HepG2 (cell line): ENCODE results near the gene DDX17. TPM values are rescaled to one million over a fixed set of nuclear protein-coding genes. Genes with fewer than 3 reads are reported as not detected.

Experiments
- AGO1 ChIP-seq: fragments of 200-400 bp; formaldehyde crosslinking; IDR thresholded peaks from 2 replicates; pipeline ENCODE4 v1.6.1; 2017; ENCODE audit warnings: mild to moderate bottlenecking, low read depth, low read length, moderate library complexity; ENCODE audit not compliant: poor library complexity, severe bottlenecking
- BORCS8-MEF2B ChIP-seq: sonication (generic); formaldehyde crosslinking; IDR thresholded peaks from 2 replicates; pipeline ENCODE4 v1.8.0; 2022; ENCODE audit warnings: mild to moderate bottlenecking, missing genetic modification reagents
- CBX5 ChIP-seq: sonication (generic); formaldehyde crosslinking; IDR thresholded peaks from 2 replicates; pipeline ENCODE4 v1.4.0; 2020; ENCODE audit warnings: missing genetic modification reagents, borderline replicate concordance
- FOXA1 ChIP-seq, 2 experiments: fragments of 450-650 bp in 1 of 2; sonication (generic) in 1 of 2; formaldehyde crosslinking in 1 of 2; IDR thresholded peaks; 2 replicates each; pipeline versions ENCODE4 v1.4.0 to v1.6.1; 2016 to 2020; ENCODE audit warnings: missing genetic modification reagents in 1 of 2
- HES4 ChIP-seq: sonication (generic); formaldehyde crosslinking; IDR thresholded peaks from 2 replicates; pipeline ENCODE4 v1.9.0; 2021; ENCODE audit warnings: mild to moderate bottlenecking, missing genetic modification reagents, borderline replicate concordance
- KAT8 ChIP-seq: IDR thresholded peaks from 2 replicates; pipeline ENCODE4 v1.6.1; 2016; ENCODE audit warnings: missing genetic modification reagents, missing compliant biosample characterization
- MXD4 ChIP-seq: IDR thresholded peaks from 2 replicates; pipeline ENCODE4 v1.6.1; 2016; ENCODE audit warnings: mild to moderate bottlenecking, missing biosample characterization, missing genetic modification reagents
- NRL ChIP-seq: sonication (generic); formaldehyde crosslinking; IDR thresholded peaks from 2 replicates; pipeline ENCODE4 v1.5.0; 2020; ENCODE audit warnings: missing genetic modification reagents, mild to moderate bottlenecking, moderate library complexity, borderline replicate concordance
- SMAD3 ChIP-seq: sonication (generic); formaldehyde crosslinking; IDR thresholded peaks from 2 replicates; pipeline ENCODE4 v1.4.0; 2020; ENCODE audit warnings: missing genetic modification reagents
- SRY ChIP-seq: sonication (generic); formaldehyde crosslinking; IDR thresholded peaks from 2 replicates; pipeline ENCODE4 v1.8.0; 2022; ENCODE audit warnings: mild to moderate bottlenecking, missing genetic modification reagents
- TOPORS ChIP-seq: sonication (generic); formaldehyde crosslinking; IDR thresholded peaks from 2 replicates; pipeline ENCODE4 v1.8.0; 2023; ENCODE audit warnings: mild to moderate bottlenecking, missing genetic modification reagents
- U2AF2 ChIP-seq: fragments of 200-400 bp; formaldehyde crosslinking; IDR thresholded peaks from 2 replicates; pipeline ENCODE4 v1.6.1; 2017; ENCODE audit warnings: low read depth, mild to moderate bottlenecking, low read length
- ZBTB37 ChIP-seq: sonication (generic); formaldehyde crosslinking; IDR thresholded peaks from 2 replicates; pipeline ENCODE4 v1.4.0; 2020; ENCODE audit warnings: mild to moderate bottlenecking, missing genetic modification reagents
- ZBTB7B ChIP-seq: sonication (generic); formaldehyde crosslinking; IDR thresholded peaks from 2 replicates; pipeline ENCODE4 v1.4.0; 2020; ENCODE audit warnings: missing genetic modification reagents
- ZFAT ChIP-seq: sonication (generic); formaldehyde crosslinking; conservative IDR thresholded peaks from 2 replicates; pipeline ENCODE4 v1.8.1; 2023; ENCODE audit warnings: missing genetic modification reagents, inconsistent platforms
- ZFP36L2 ChIP-seq: sonication (generic); formaldehyde crosslinking; IDR thresholded peaks from 2 replicates; pipeline ENCODE4 v1.4.0; 2020; ENCODE audit warnings: missing genetic modification reagents
- ZGPAT ChIP-seq: IDR thresholded peaks from 2 replicates; pipeline ENCODE4 v1.6.1; 2016; ENCODE audit warnings: mild to moderate bottlenecking
- ZNF354B ChIP-seq: sonication (generic); formaldehyde crosslinking; IDR thresholded peaks from 2 replicates; pipeline ENCODE4 v1.8.0; 2022; ENCODE audit warnings: mild to moderate bottlenecking, missing genetic modification reagents
- ZNF432 ChIP-seq: sonication (generic); formaldehyde crosslinking; IDR thresholded peaks from 2 replicates; pipeline ENCODE4 v1.5.0; 2020; ENCODE audit warnings: missing genetic modification reagents, mild to moderate bottlenecking, borderline replicate concordance
- ZNF576 ChIP-seq: sonication (generic); formaldehyde crosslinking; IDR thresholded peaks from 2 replicates; pipeline ENCODE4 v1.4.0; 2020; ENCODE audit warnings: mild to moderate bottlenecking, missing genetic modification reagents
- polyA plus RNA-seq, 8 experiments: library from polyadenylated mRNA; depleted of rRNA in 3 of 8; stranded (reverse) in 7 of 8; unstranded in 1 of 8; fragments of >200 nt; fragmentation: Illumina TruSeq in 4 of 8; extraction: Trizol in 4 of 8; gene quantifications; 2 replicates each; pipeline versions ENCODE4 v1.2.1 to v1.2.3, GENCODE V29; 2011 to 2016; ENCODE audit warnings: low read depth in 4 of 8, missing spikeins in 1 of 8, mixed read lengths in 1 of 8; ENCODE audit not compliant: insufficient read depth in 1 of 8
- total RNA-seq, 5 experiments: library from RNA; depleted of rRNA; stranded (reverse); fragments of >200 nt; fragmentation: Illumina TruSeq; extraction: Trizol; gene quantifications; 2 replicates each; pipeline ENCODE4 v1.2.3, GENCODE V29; 2016; ENCODE audit warnings: low read depth in 1 of 5
- TF ChIP-seq, protein P1 (sequence below): sonication (generic); formaldehyde crosslinking; IDR thresholded peaks from 2 replicates; pipeline ENCODE4 v1.4.0; 2020; ENCODE audit warnings: mild to moderate bottlenecking, low read depth, missing genetic modification reagents
- TF ChIP-seq, protein P2 (sequence below): sonication (generic); formaldehyde crosslinking; IDR thresholded peaks from 2 replicates; pipeline ENCODE4 v1.9.0; 2022; ENCODE audit warnings: missing genetic modification reagents, mild to moderate bottlenecking, borderline replicate concordance

DDX17 gene
- total and polyA plus RNA-seq, 2 of the 13 experiments (the other 11 are each of a cell fraction or from before 2014, with no cell fraction given), result 238 to 344 TPM

DNA sequence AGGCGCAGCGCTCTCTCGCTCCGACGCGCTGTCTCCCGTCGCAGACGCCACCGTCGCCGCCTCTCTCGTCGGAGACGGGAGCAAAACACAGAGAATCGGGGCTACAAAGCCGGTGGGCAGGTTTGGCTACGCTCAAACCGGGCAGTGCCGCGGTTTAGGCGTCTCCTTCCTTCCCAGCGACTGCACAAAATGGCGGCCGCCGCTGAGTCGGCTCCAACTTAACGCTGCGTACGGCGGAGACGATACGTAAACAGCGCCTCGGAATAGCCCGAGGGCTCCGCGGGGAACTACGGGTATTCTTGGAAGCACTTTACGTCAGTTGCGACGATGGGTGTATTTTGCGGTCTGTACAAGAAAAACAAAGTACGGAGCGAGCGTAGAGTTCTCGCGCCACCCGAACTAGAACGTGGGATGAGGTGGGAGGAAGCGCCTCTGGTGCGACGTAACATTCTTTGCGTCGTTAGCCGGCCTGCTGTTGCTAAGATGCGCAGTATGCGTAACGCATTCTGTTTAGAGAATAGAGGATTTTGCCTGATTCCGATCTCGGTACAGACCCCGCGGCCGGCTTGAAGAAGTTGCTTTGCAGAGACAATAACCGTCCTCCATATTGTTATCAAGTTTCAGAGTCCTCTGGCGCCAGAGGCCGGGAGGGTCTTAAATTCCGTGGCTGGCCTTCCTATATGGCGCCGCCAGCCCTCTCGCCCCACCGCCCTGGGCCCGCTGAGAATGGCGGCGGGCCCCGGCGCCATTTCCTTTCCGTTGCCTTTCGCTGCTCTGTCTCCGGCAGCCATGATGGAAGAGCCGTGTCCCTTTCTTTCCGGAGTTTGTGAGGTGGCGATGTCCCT is at the start of gene DDX17 (continued):
- TF ChIP-seq, protein P1, sequence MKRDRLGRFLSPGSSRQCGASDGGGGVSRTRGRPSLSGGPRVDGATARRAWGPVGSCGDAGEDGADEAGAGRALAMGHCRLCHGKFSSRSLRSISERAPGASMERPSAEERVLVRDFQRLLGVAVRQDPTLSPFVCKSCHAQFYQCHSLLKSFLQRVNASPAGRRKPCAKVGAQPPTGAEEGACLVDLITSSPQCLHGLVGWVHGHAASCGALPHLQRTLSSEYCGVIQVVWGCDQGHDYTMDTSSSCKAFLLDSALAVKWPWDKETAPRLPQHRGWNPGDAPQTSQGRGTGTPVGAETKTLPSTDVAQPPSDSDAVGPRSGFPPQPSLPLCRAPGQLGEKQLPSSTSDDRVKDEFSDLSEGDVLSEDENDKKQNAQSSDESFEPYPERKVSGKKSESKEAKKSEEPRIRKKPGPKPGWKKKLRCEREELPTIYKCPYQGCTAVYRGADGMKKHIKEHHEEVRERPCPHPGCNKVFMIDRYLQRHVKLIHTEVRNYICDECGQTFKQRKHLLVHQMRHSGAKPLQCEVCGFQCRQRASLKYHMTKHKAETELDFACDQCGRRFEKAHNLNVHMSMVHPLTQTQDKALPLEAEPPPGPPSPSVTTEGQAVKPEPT (CRISPR knock-in tag), result no peak; the same call in 1 of the 2 replicates
- TF ChIP-seq HES4 (CRISPR knock-in tag) (0 out of 2 replicates have a peak, but pooled peaks have one; percentile 12), ZFAT (CRISPR knock-in tag) (no peak), SRY (peak; percentile 91), FOXA1 (IDR thresholded peaks at IDR 0.05) (no peak), FOXA1 (CRISPR knock-in tag; IDR thresholded peaks at IDR 0.05) (0 out of 2 replicates have a peak, but pooled peaks have one; percentile 53), NRL (CRISPR knock-in tag) (peak; percentile 35; the same call in 1 of the 2 replicates), ZFP36L2 (CRISPR knock-in tag) (0 out of 2 replicates have a peak, but pooled peaks have one; percentile 25), MXD4 (CRISPR knock-in tag) (peak; percentile 40; the same call in 1 of the 2 replicates), AGO1 (peak; percentile 100), ZNF354B (CRISPR knock-in tag) (no peak), BORCS8-MEF2B (CRISPR knock-in tag) (0 out of 2 replicates have a peak, but pooled peaks have one; percentile 48), ZBTB7B (CRISPR knock-in tag) (peak; percentile 40; the same call in 1 of the 2 replicates), ZNF432 (CRISPR knock-in tag) (no peak), SMAD3 (CRISPR knock-in tag) (0 out of 2 replicates have a peak, but pooled peaks have one; percentile 1), ZNF576 (CRISPR knock-in tag) (0 out of 2 replicates have a peak, but pooled peaks have one; percentile 55), ZBTB37 (CRISPR knock-in tag) (0 out of 2 replicates have a peak, but pooled peaks have one; percentile 46), TOPORS (peak; percentile 73; the same call in 1 of the 2 replicates), U2AF2 (peak; percentile 96), CBX5 (no peak), ZGPAT (CRISPR knock-in tag) (peak; percentile 80), KAT8 (CRISPR knock-in tag) (peak; percentile 87)
- TF ChIP-seq, protein P2, sequence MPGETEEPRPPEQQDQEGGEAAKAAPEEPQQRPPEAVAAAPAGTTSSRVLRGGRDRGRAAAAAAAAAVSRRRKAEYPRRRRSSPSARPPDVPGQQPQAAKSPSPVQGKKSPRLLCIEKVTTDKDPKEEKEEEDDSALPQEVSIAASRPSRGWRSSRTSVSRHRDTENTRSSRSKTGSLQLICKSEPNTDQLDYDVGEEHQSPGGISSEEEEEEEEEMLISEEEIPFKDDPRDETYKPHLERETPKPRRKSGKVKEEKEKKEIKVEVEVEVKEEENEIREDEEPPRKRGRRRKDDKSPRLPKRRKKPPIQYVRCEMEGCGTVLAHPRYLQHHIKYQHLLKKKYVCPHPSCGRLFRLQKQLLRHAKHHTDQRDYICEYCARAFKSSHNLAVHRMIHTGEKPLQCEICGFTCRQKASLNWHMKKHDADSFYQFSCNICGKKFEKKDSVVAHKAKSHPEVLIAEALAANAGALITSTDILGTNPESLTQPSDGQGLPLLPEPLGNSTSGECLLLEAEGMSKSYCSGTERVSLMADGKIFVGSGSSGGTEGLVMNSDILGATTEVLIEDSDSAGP (CRISPR knock-in tag), result peak; percentile 61; the same call in 1 of the 2 replicates
